Gastroesophageal sphincter (tissue), 3 donors: ENCODE results near the gene MRPL43.

Experiments
- POLR2A ChIP-seq, 2 donors: fragments of 450-650 bp; IDR thresholded peaks; one replicate each; pipeline ENCODE4 v1.6.1; 2017; ENCODE audit warnings: antibody characterized with exemption in 2 of 2, mild to moderate bottlenecking in 2 of 2, moderate library complexity in 1 of 2
- TF ChIP-seq, protein P1 (sequence below), 4 experiments: fragments of 200-600 bp in 2 of 4; fragments of 450-650 bp in 2 of 4; sonication (generic) in 1 of 4; IDR thresholded peaks; one replicate each; pipeline ENCODE4 v1.5.1; 2017 to 2019; ENCODE audit warnings: antibody characterized with exemption in 4 of 4, mild to moderate bottlenecking in 2 of 4, moderate library complexity in 2 of 4

DNA sequence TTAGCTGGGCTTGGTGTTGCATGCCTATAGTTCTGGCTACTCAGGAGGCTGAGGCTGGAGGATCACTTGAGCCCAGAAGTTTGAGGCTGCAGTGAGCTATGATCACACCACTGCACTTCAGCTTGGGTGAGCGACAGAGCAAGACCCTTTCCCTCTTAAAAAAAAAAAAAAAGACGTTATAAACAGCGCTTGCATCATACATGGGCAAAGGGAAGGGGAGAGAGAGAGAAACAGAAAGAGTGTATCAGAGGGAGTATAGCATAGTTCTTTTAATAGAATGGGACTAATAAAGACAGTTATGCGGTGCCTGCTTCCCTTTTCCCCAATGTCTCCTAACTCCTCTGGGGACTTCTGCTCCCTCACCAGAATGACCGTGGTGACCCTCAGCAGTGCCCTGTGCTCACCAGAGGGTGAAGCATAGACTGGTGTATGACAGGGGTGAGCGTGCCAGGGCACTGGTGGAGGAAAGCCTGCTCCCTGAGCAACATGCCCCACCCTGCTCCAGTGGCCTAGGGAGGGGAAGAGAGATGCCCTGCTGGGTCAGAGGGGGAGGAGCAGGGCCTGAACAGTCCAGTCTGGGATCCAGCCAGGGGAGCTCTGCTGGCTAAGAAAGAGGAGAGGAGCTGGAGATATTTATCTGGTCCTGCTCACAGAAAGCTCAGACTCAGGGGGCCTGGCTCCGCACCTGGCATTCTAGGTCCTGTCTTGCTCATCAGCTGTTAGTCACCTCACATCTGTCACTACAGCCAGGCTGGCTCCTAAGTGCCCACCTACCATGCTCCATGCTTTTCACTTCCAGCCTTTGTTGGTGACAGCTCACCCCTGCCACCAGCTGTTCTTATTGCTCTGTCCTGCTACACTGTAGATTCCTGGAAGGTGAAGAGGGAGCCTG lies 41.4 kb upstream of the MRPL43 start:
- TF ChIP-seq, protein P1, sequence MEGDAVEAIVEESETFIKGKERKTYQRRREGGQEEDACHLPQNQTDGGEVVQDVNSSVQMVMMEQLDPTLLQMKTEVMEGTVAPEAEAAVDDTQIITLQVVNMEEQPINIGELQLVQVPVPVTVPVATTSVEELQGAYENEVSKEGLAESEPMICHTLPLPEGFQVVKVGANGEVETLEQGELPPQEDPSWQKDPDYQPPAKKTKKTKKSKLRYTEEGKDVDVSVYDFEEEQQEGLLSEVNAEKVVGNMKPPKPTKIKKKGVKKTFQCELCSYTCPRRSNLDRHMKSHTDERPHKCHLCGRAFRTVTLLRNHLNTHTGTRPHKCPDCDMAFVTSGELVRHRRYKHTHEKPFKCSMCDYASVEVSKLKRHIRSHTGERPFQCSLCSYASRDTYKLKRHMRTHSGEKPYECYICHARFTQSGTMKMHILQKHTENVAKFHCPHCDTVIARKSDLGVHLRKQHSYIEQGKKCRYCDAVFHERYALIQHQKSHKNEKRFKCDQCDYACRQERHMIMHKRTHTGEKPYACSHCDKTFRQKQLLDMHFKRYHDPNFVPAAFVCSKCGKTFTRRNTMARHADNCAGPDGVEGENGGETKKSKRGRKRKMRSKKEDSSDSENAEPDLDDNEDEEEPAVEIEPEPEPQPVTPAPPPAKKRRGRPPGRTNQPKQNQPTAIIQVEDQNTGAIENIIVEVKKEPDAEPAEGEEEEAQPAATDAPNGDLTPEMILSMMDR (IDR thresholded peaks at IDR 0.05): no peak
- TF ChIP-seq POLR2A (IDR thresholded peaks at IDR 0.05): no peak
